ENCODE results near the gene PAXX. TPM values are rescaled to one million over a fixed set of nuclear protein-coding genes. Genes with fewer than 3 reads are reported as not detected.

Gene PAXX
- total RNA-seq, 3 donors from 2014 or later (not counting 1 experiment from before 2014, with no cell fraction given) = 161 to 188 (median 161) TPM

GRCh38 chr9:136953771-136954269, 38.4 kb upstream of the PAXX start:
- Histone ChIP-seq H3K4me3 (ENCODE audit: low read length) (no peak overlapping the region), H3K27ac (ENCODE audit: low read length) (no peak overlapping the region), H3K36me3 (ENCODE audit: control insufficient read depth, insufficient read depth, low read length) (no peaks in the 10 kb centered on the region), H3K4me1 (ENCODE audit: control insufficient read depth, insufficient read depth, low read length) (peaks cover 42% of the 10 kb centered on the region), H3K9me3 (ENCODE audit: control insufficient read depth, insufficient read depth, low read length) (no peaks in the 10 kb centered on the region), H3K27me3 (ENCODE audit: control insufficient read depth, insufficient read depth, low read length) (no peaks in the 10 kb centered on the region)
- 88% methylated on average over 19 of the region's 19 CpGs for WGBS (ENCODE audit: insufficient coverage)
- no peaks in the 10 kb centered on the region for H3K36me3 Mint-ChIP-seq
- H3K27me3 Mint-ChIP-seq (ENCODE audit: low read depth in 2 of 2) = no peaks in the 10 kb centered on the region
- no peak for ATAC-seq
- no peak for TF ChIP-seq CTCF (IDR thresholded peaks at IDR 0.05)
- DNase-seq = no peak
- intact Hi-C loops (cut with micrococcal nuclease) = no loop called here
- H3K4me3 Mint-ChIP-seq = no peak overlapping the region
- no peak overlapping the region for H3K27ac Mint-ChIP-seq
- peaks cover 4 to 45% of the 10 kb centered on the region in 2 donors for H3K4me1 Mint-ChIP-seq
- peaks cover 4 to 5% of the 10 kb centered on the region in 2 donors for H3K9me3 Mint-ChIP-seq

GRCh38 chr9:136954270-136955083, 37.7 kb upstream of the PAXX start:
- no peak for TF ChIP-seq CTCF (IDR thresholded peaks at IDR 0.05)
- Mint-ChIP-seq H3K4me3 (no peak overlapping the region), H3K4me1 (peaks cover 4 to 51% of the 10 kb centered on the region in 2 donors), H3K36me3 (no peaks in the 10 kb centered on the region), H3K9me3 (peaks cover 4 to 5% of the 10 kb centered on the region in 2 donors), H3K27ac (no peak overlapping the region), H3K27me3 (ENCODE audit: low read depth in 2 of 2) (no peaks in the 10 kb centered on the region)
- no peaks in the 10 kb centered on the region for H3K9me3 ChIP-seq (ENCODE audit: control insufficient read depth, insufficient read depth, low read length)
- no peaks in the 10 kb centered on the region for H3K27me3 ChIP-seq (ENCODE audit: control insufficient read depth, insufficient read depth, low read length)
- no peaks in the 10 kb centered on the region for H3K36me3 ChIP-seq (ENCODE audit: control insufficient read depth, insufficient read depth, low read length)
- peaks cover 42% of the 10 kb centered on the region for H3K4me1 ChIP-seq (ENCODE audit: control insufficient read depth, insufficient read depth, low read length)
- ATAC-seq (no peak), DNase-seq (no peak)
- no peak overlapping the region for H3K27ac ChIP-seq (ENCODE audit: low read length)
- WGBS (ENCODE audit: insufficient coverage) = 87% methylated on average over 24 of the region's 25 CpGs
- intact Hi-C loops (cut with micrococcal nuclease) = no loop called here
- no peak overlapping the region for H3K4me3 ChIP-seq (ENCODE audit: low read length)

- Histone ChIP-seq H3K27ac (ENCODE audit: low read length) (no peak overlapping the region), H3K36me3 (ENCODE audit: control insufficient read depth, insufficient read depth, low read length) (no peaks in the 10 kb centered on the region), H3K27me3 (ENCODE audit: control insufficient read depth, insufficient read depth, low read length) (no peaks in the 10 kb centered on the region), H3K9me3 (ENCODE audit: control insufficient read depth, insufficient read depth, low read length) (no peaks in the 10 kb centered on the region), H3K4me3 (ENCODE audit: low read length) (no peak overlapping the region), H3K4me1 (ENCODE audit: control insufficient read depth, insufficient read depth, low read length) (peaks cover 47% of the 10 kb centered on the region)
- TF ChIP-seq CTCF (IDR thresholded peaks at IDR 0.05) = no peak
- peaks cover 4 to 5% of the 10 kb centered on the region in 2 donors for H3K9me3 Mint-ChIP-seq
- H3K27ac Mint-ChIP-seq = no peak overlapping the region
- H3K4me3 Mint-ChIP-seq = no peak overlapping the region
- intact Hi-C loops (cut with micrococcal nuclease) = no loop called here
- H3K36me3 Mint-ChIP-seq = no peaks in the 10 kb centered on the region
- DNase-seq (no peak), ATAC-seq (no peak)
- 87% methylated on average over 14 of the region's 14 CpGs for WGBS (ENCODE audit: insufficient coverage)
- H3K27me3 Mint-ChIP-seq (ENCODE audit: low read depth in 2 of 2) = no peaks in the 10 kb centered on the region
- peaks cover 4 to 54% of the 10 kb centered on the region in 2 donors for H3K4me1 Mint-ChIP-seq
Observed at GRCh38 chr9:136955202-136955942, 36.9 kb upstream of the PAXX start.

Data from natural killer cell (primary cell).